C4-2B (cell line): ENCODE measurements around the gene HECTD3.

Experiments
- CTCF ChIP-seq: fragments of 450-650 bp; conservative IDR thresholded peaks from 2 replicates; pipeline ENCODE4 v1.5.1; 2017; ENCODE audit warnings: mild to moderate bottlenecking
- ZFX ChIP-seq: fragments of 450-650 bp; IDR thresholded peaks from 2 replicates; pipeline ENCODE4 v1.6.1; 2017

DNA sequence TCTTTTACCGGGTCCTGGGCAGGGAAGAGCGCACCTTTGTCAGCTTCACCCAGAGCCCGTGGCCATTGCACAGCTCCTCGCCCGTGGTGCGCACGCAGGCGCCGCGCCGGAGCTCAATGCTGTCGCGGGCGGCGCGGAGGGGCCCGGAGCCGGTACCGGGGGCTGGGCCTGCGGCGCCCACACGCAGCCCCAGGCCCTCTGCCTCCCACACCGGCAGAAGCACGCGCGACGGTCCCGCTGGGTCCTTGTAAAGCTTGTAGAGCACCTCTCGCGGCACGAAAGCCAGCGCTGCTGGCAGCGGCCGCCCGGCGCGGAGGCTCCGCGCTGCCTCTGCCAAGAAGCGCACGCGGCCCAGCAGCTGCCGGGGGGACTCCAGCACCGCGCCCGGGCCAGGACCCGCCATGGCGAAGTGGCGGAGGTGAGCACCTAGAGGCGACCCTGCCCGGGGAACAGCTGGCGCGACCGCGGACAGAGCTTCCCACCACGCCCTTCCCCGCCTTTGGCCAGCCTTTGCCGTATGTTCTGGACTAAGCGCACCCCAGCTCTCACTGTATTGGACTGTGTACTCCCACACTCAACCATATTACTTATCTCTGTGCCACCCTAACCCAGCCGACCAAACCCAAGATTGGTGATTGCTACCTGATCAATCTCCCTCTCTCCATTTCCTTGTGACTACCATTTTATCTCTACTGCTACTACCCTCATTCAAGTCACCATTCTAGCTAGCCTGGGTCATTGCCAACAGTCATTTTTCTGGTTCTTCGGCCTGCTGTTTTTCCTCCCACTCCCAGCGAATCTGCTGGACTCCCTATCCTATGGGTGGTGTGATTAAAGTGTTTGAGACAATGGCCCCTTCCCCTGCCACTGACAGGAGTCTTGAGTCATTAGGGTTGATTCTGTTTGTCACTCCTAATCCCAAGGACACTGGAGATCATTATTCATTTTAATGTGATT is at the start of gene HECTD3:
- TF ChIP-seq CTCF (no peak), ZFX (peak; percentile 24; the same call in 1 of the 2 replicates)
